ENCODE measurements around the gene TET3. TPM values are rescaled to one million over a fixed set of nuclear protein-coding genes. Genes with fewer than 3 reads are reported as not detected.

The TET3 gene
- total RNA-seq, 3 donors from 2014 or later, result 7.9 to 13.2 (median 9.8) TPM

- DNase-seq (ENCODE audit: low spot score in 2 of 2), result no peak
- Histone ChIP-seq H3K4me3 (no peak overlapping the region), H3K27me3 (no peaks in the 10 kb centered on the region), H3K9me3 (no peaks in the 10 kb centered on the region), H3K27ac (no peak overlapping the region), H3K36me3 (no peaks in the 10 kb centered on the region), H3K4me1 (peaks cover 0 to 7% of the 10 kb centered on the region in 2 donors)
- intact Hi-C loops (cut with DNase I; ENCODE audit: low total_unique reads), result no loop called here
- no peak for TF ChIP-seq POLR2A (IDR thresholded peaks at IDR 0.05)
- TF ChIP-seq CTCF (IDR thresholded peaks at IDR 0.05), result no peak
- TF ChIP-seq POLR2AphosphoS5 (IDR thresholded peaks at IDR 0.05), result no peak
Observed at GRCh38 chr2:73971722-73972121, 13.0 kb upstream of the TET3 start.

GRCh38 chr2:73972846-73973245, 11.9 kb upstream of the TET3 start:
- Histone ChIP-seq H3K4me1 (peaks cover 0 to 7% of the 10 kb centered on the region in 2 donors), H3K4me3 (no peak overlapping the region), H3K9me3 (no peaks in the 10 kb centered on the region), H3K36me3 (no peaks in the 10 kb centered on the region), H3K27me3 (no peaks in the 10 kb centered on the region), H3K27ac (no peak overlapping the region)
- TF ChIP-seq CTCF (IDR thresholded peaks at IDR 0.05) (no peak), POLR2AphosphoS5 (IDR thresholded peaks at IDR 0.05) (no peak), POLR2A (IDR thresholded peaks at IDR 0.05) (no peak)
- DNase-seq (ENCODE audit: low spot score in 2 of 2), result no peak
- intact Hi-C loops (cut with DNase I; ENCODE audit: low total_unique reads), result no loop called here

GRCh38 chr2:73975731-73976130, 9.0 kb upstream of the TET3 start:
- Histone ChIP-seq H3K4me3 (no peak overlapping the region), H3K4me1 (peaks cover 0 to 4% of the 10 kb centered on the region in 2 donors), H3K27me3 (no peaks in the 10 kb centered on the region), H3K36me3 (no peaks in the 10 kb centered on the region), H3K9me3 (no peaks in the 10 kb centered on the region), H3K27ac (no peak overlapping the region)
- DNase-seq (ENCODE audit: low spot score in 2 of 2), result no peak
- TF ChIP-seq CTCF (IDR thresholded peaks at IDR 0.05) (no peak), POLR2A (IDR thresholded peaks at IDR 0.05) (no peak), POLR2AphosphoS5 (IDR thresholded peaks at IDR 0.05) (no peak)
- intact Hi-C loops (cut with DNase I; ENCODE audit: low total_unique reads), result no loop called here

GRCh38 chr2:73976803-73977202, 7.9 kb upstream of the TET3 start:
- Histone ChIP-seq H3K36me3 (no peaks in the 10 kb centered on the region), H3K9me3 (no peaks in the 10 kb centered on the region), H3K27ac (no peak overlapping the region), H3K4me3 (no peak overlapping the region), H3K27me3 (no peaks in the 10 kb centered on the region), H3K4me1 (peaks cover 0 to 3% of the 10 kb centered on the region in 2 donors)
- TF ChIP-seq CTCF (IDR thresholded peaks at IDR 0.05) (no peak), POLR2A (IDR thresholded peaks at IDR 0.05) (no peak), POLR2AphosphoS5 (IDR thresholded peaks at IDR 0.05) (no peak)
- intact Hi-C loops (cut with DNase I; ENCODE audit: low total_unique reads), result no loop called here
- DNase-seq (ENCODE audit: low spot score in 2 of 2), result no peak

- no peaks in the 10 kb centered on the region for H3K27me3 ChIP-seq
- TF ChIP-seq POLR2A (IDR thresholded peaks at IDR 0.05), result no peak
- TF ChIP-seq CTCF (IDR thresholded peaks at IDR 0.05), result no peak
- TF ChIP-seq POLR2AphosphoS5 (IDR thresholded peaks at IDR 0.05), result no peak
- peaks cover 0 to 5% of the 10 kb centered on the region in 2 donors for H3K4me1 ChIP-seq
- DNase-seq (ENCODE audit: low spot score in 2 of 2), result no peak
- intact Hi-C loops (cut with DNase I; ENCODE audit: low total_unique reads), result no loop called here
- no peak overlapping the region for H3K4me3 ChIP-seq
- no peaks in the 10 kb centered on the region for H3K36me3 ChIP-seq
- no peak overlapping the region for H3K27ac ChIP-seq
- H3K9me3 ChIP-seq, result no peaks in the 10 kb centered on the region
Observed at GRCh38 chr2:73977466-73977865, 7.2 kb upstream of the TET3 start.
